RCC 7860 (cell line): ENCODE measurements around the gene OTOGL.
"Not testable (repeated sequence)": the region's sequence is repeated elsewhere in the genome, so short reads cannot be mapped to it uniquely, and the experiment has no call there.

Experiments used
- DNase-seq: peaks from one replicate; pipeline ENCODE4 v3.0.0-alpha.2; 2015; ENCODE audit warnings: low spot score
- FAIRE-seq: peaks from 2 replicates; lab custom pipeline; 2012; peaks lifted over from hg19 to GRCh38; lab: Jason Lieb, UNC

OTOGL gene

GRCh38 chr12:80099259-80099658 lies at the start of gene OTOGL:
TSS of gene OTOGL (plus strand) at chr12:80099537. CDS start at chr12:80209432, 109,895 bp downstream.
- no peak for FAIRE-seq
- no peak for DNase-seq

- FAIRE-seq, result no peak
- no peak for DNase-seq
These were observed 49.1 kb upstream of the OTOGL start for GRCh38 chr12:80050236-80050635.

- DNase-seq, result no peak
- FAIRE-seq, result no peak
These were observed 46.1 kb upstream of the OTOGL start for GRCh38 chr12:80053051-80053790.

- no peak for DNase-seq
- FAIRE-seq, result no peak
These were observed 43.1 kb upstream of the OTOGL start for GRCh38 chr12:80056232-80056631.

- FAIRE-seq (no peak), DNase-seq (no peak)
These were observed 42.5 kb upstream of the OTOGL start for GRCh38 chr12:80056845-80057244.

GRCh38 chr12:80058586-80058985 lies 40.8 kb upstream of the OTOGL start:
- DNase-seq, result no peak
- no peak for FAIRE-seq

GRCh38 chr12:80059102-80059501 lies 40.2 kb upstream of the OTOGL start:
- FAIRE-seq (no peak), DNase-seq (no peak)

- FAIRE-seq (no peak), DNase-seq (no peak)
These were observed 39.5 kb upstream of the OTOGL start for GRCh38 chr12:80059875-80060274.

GRCh38 chr12:80064269-80064668 lies 35.1 kb upstream of the OTOGL start:
- DNase-seq, result no peak
- FAIRE-seq, result no peak

GRCh38 chr12:80064951-80065350 lies 34.4 kb upstream of the OTOGL start:
- FAIRE-seq, result no peak
- DNase-seq, result no peak

- DNase-seq, result no peak
- no peak for FAIRE-seq
These were observed 31.2 kb upstream of the OTOGL start for GRCh38 chr12:80068173-80068572.

GRCh38 chr12:80083892-80084614 lies 15.3 kb upstream of the OTOGL start:
- DNase-seq, FAIRE-seq: not testable (repeated sequence)

- no peak for DNase-seq
- no peak for FAIRE-seq
These were observed 13.3 kb upstream of the OTOGL start for GRCh38 chr12:80086025-80086424.

- FAIRE-seq (no peak), DNase-seq (no peak)
These were observed 11.7 kb upstream of the OTOGL start for GRCh38 chr12:80087486-80088213.

GRCh38 chr12:80100591-80100990 lies 1.3 kb downstream of the OTOGL start:
- DNase-seq (no peak), FAIRE-seq (no peak)

- DNase-seq, result no peak
- no peak for FAIRE-seq
These were observed 1.8 kb downstream of the OTOGL start for GRCh38 chr12:80101126-80101525.

- FAIRE-seq (no peak), DNase-seq (no peak)
These were observed 7.9 kb downstream of the OTOGL start for GRCh38 chr12:80107221-80107620.

- no peak for FAIRE-seq
- DNase-seq, result no peak
These were observed 17.4 kb downstream of the OTOGL start for GRCh38 chr12:80116735-80117134.

GRCh38 chr12:80118565-80119324 lies 19.4 kb downstream of the OTOGL start:
- FAIRE-seq (no peak), DNase-seq (no peak)

GRCh38 chr12:80120994-80121393 lies 21.7 kb downstream of the OTOGL start:
- FAIRE-seq (no peak), DNase-seq (no peak)

- FAIRE-seq (no peak), DNase-seq (no peak)
These were observed 22.3 kb downstream of the OTOGL start for GRCh38 chr12:80121661-80122060.
